Colonic mucosa (tissue), 4 donors: ENCODE measurements around the gene TMX4. TPM values are rescaled to one million over a fixed set of nuclear protein-coding genes. Genes with fewer than 3 reads are reported as not detected.

Experiments used
- DNase-seq: peaks from one replicate; pipeline ENCODE4 v3.0.0-alpha.2; 2020
- H3K27ac ChIP-seq: fragments of 200-600 bp; one replicate; pipeline ENCODE4 v1.8.0; 2021
- H3K27me3 ChIP-seq: fragments of 200-600 bp; one replicate; pipeline ENCODE4 v1.8.0; 2021
- H3K36me3 ChIP-seq: fragments of 200-600 bp; one replicate; pipeline ENCODE4 v1.8.0; 2021
- H3K4me1 ChIP-seq: fragments of 200-600 bp; one replicate; pipeline ENCODE4 v1.8.0; 2021; ENCODE audit warnings: mild to moderate bottlenecking
- H3K4me3 ChIP-seq: fragments of 200-600 bp; one replicate; pipeline ENCODE4 v1.8.0; 2021
- H3K9ac ChIP-seq, 2 donors: one replicate each; pipeline ENCODE4 v1.7.0; 2013; ENCODE audit warnings: control low read depth in 2 of 2, low read depth in 2 of 2, low read length in 2 of 2
- H3K9me3 ChIP-seq: fragments of 200-600 bp; one replicate; pipeline ENCODE4 v1.8.0; 2021
- CTCF ChIP-seq: fragments of 200-600 bp; IDR thresholded peaks from one replicate; pipeline ENCODE4 v1.8.0; 2022; ENCODE audit warnings: antibody characterized with exemption, mild to moderate bottlenecking
- intact Hi-C: fragments of 100-400 bp; cut with DNase I; formaldehyde crosslinking; loops from one replicate; pipeline ENCODE4 v1.14.1; 2022
- total RNA-seq, 2 donors: library from RNA; stranded (reverse); fragmentation: NEBNext Ultra II Directional in 1 of 2; extraction: Animal tissue kit (Norgen Biotek cat#: 25700) in 1 of 2; gene quantifications; one replicate each; pipeline ENCODE4 v1.2.1, GENCODE V29; 2021
- donor health status: healthy.
- donor health status: DM: no; HTN: no; CAD: no.
- donor health status: DM: no; HTN: no; CAD: no.

The TMX4 gene
- 10 to 100 TPM; 26.5 to 28.0 TPM for total RNA-seq

GRCh38 chr20:8019246-8019997 lies at the start of gene TMX4:
TMX4 (minus strand) TSS chr20:8019761; CDS start chr20:8019613, 148 bp downstream.
- peak; percentile 99 for DNase-seq
- no peaks in the 10 kb centered on the region for H3K4me1 ChIP-seq
- no peaks in the 10 kb centered on the region for H3K27me3 ChIP-seq
- H3K36me3 ChIP-seq: no peaks in the 10 kb centered on the region
- no peaks in the 10 kb centered on the region for H3K9me3 ChIP-seq
- peak within 1 kb of the TSS; percentile 88 for H3K4me3 ChIP-seq
- TF ChIP-seq CTCF: peak; percentile 35
- peak within 1 kb of the TSS; percentile 97 for H3K27ac ChIP-seq
- peak within 1 kb of the TSS; percentile 80 to 97 for H3K9ac ChIP-seq
- intact Hi-C loops: no loop called here

- intact Hi-C loops: no loop called here
- Histone ChIP-seq H3K9ac (no peak overlapping the region), H3K4me3 (no peak overlapping the region), H3K27ac (no peak overlapping the region), H3K4me1 (no peaks in the 10 kb centered on the region), H3K27me3 (no peaks in the 10 kb centered on the region), H3K36me3 (no peaks in the 10 kb centered on the region), H3K9me3 (no peaks in the 10 kb centered on the region)
- no peak for TF ChIP-seq CTCF
- DNase-seq: no peak
These were observed 47.5 kb upstream of the TMX4 start for GRCh38 chr20:8067082-8067481.

DNA sequence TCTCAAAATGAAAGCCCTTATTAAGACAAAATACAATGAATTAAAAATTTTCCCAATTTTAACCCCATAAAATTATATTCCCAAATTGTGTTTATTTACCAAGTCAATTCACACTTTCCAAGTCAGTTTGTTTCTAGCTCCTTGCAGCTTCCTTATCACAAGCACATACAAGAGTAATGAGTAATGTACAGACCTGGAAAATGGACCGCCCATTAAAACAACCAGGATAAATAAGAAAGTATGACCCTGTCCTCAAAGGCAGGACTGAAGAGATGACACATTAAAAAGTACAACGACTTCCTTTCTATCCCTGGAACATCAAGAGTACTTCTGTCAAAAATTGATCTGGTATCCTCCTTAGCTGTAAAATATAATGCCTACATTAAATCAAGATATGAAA lies 47.1 kb upstream of the TMX4 start:
- Histone ChIP-seq H3K4me3 (no peak overlapping the region), H3K27ac (no peak overlapping the region), H3K4me1 (no peaks in the 10 kb centered on the region), H3K27me3 (no peaks in the 10 kb centered on the region), H3K9me3 (no peaks in the 10 kb centered on the region), H3K36me3 (no peaks in the 10 kb centered on the region), H3K9ac (no peak overlapping the region)
- intact Hi-C loops: no loop called here
- no peak for TF ChIP-seq CTCF
- no peak for DNase-seq

DNA sequence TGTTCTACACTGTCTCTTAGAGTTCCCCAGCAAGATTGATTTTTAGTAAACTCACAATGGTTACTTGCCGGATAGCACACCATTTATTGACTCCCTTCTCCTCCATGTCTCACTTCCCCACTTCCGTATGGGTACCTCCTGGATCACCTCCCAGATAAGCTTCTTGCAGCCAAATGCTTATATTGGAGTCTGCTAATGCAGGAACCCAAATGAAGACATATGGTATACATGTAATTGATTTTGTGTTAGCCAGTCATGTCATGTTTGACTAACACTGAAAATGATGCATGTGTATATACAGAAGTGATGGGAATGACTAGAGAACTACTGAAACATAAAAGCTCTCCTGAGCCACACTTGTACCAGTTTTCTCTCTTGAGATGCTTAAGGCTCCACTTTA lies 46.1 kb upstream of the TMX4 start:
- Histone ChIP-seq H3K9ac (no peak overlapping the region), H3K9me3 (no peaks in the 10 kb centered on the region), H3K27me3 (no peaks in the 10 kb centered on the region), H3K4me3 (no peak overlapping the region), H3K4me1 (no peaks in the 10 kb centered on the region), H3K36me3 (no peaks in the 10 kb centered on the region), H3K27ac (no peak overlapping the region)
- intact Hi-C loops: no loop called here
- DNase-seq: no peak
- no peak for TF ChIP-seq CTCF

GRCh38 chr20:8062756-8063155 lies 43.2 kb upstream of the TMX4 start:
- Histone ChIP-seq H3K4me1 (no peaks in the 10 kb centered on the region), H3K27me3 (no peaks in the 10 kb centered on the region), H3K27ac (no peak overlapping the region), H3K9ac (no peak overlapping the region), H3K9me3 (no peaks in the 10 kb centered on the region), H3K4me3 (no peak overlapping the region), H3K36me3 (no peaks in the 10 kb centered on the region)
- no peak for DNase-seq
- TF ChIP-seq CTCF: no peak
- intact Hi-C loops: no loop called here
